Neural cell (in vitro differentiated cells): ENCODE measurements around the gene NR2C2. TPM values are rescaled to one million over a fixed set of nuclear protein-coding genes. Genes with fewer than 3 reads are reported as not detected.

Experiments
- H2AFZ ChIP-seq: fragments of 200-600, 300-800 bp; sonication (generic), shearing (Covaris generic); 2 replicates; pipeline ENCODE4 v1.6.0; 2014; ENCODE audit warnings: low read depth, mild to moderate bottlenecking, antibody characterized with exemption, low read length, moderate library complexity
- H3F3A ChIP-seq: fragments of 200-600 bp; shearing (Covaris generic); 2 replicates; pipeline ENCODE4 v1.6.1; 2016; ENCODE audit warnings: mild to moderate bottlenecking, moderate library complexity, mixed read lengths, antibody characterized with exemption, low read length; ENCODE audit not compliant: insufficient read depth, poor library complexity, severe bottlenecking
- H3K27ac ChIP-seq: fragments of 200-600, 300-800 bp; sonication (generic), shearing (Covaris generic); 2 replicates; pipeline ENCODE4 v1.5.1; 2014; ENCODE audit warnings: mild to moderate bottlenecking, low read length, moderate library complexity
- H3K27me3 ChIP-seq: fragments of 300-800, 200-600 bp; sonication (generic), shearing (Covaris generic); 2 replicates; pipeline ENCODE4 v1.6.0; 2014; ENCODE audit warnings: mild to moderate bottlenecking, low read depth, low read length, moderate library complexity; ENCODE audit not compliant: insufficient read depth
- H3K36me3 ChIP-seq: fragments of 300-800, 200-600 bp; sonication (generic), shearing (Covaris generic); 2 replicates; pipeline ENCODE4 v1.5.1; 2014; ENCODE audit warnings: mild to moderate bottlenecking, antibody characterized with exemption, low read length, moderate library complexity; ENCODE audit not compliant: insufficient read depth
- H3K4me2 ChIP-seq: fragments of 300-800, 200-600 bp; sonication (generic), shearing (Covaris generic); 2 replicates; pipeline ENCODE4 v1.6.0; 2014; ENCODE audit warnings: mild to moderate bottlenecking, low read length
- H3K4me3 ChIP-seq: fragments of 300-800, 200-600 bp; sonication (generic), shearing (Covaris generic); 2 replicates; pipeline ENCODE4 v1.5.1; 2014; ENCODE audit warnings: mild to moderate bottlenecking, low read length, moderate library complexity
- H3K79me2 ChIP-seq: fragments of 200-600 bp; shearing (Covaris generic); replicated peaks from 2 replicates; pipeline ENCODE4 v1.6.0; 2014; ENCODE audit warnings: mild to moderate bottlenecking, low read length, moderate library complexity; ENCODE audit not compliant: insufficient read depth
- H3K9ac ChIP-seq: fragments of 300-800, 200-600 bp; sonication (generic), shearing (Covaris generic); 2 replicates; pipeline ENCODE4 v1.6.1; 2016; ENCODE audit warnings: mild to moderate bottlenecking, low read length, mixed read lengths
- H3K9me2 ChIP-seq: fragments of 200-600 bp; shearing (Covaris generic); 2 replicates; pipeline ENCODE4 v1.6.1; 2016; ENCODE audit warnings: mild to moderate bottlenecking, low read length, mixed read lengths; ENCODE audit not compliant: insufficient read depth
- H3K9me3 ChIP-seq: fragments of 200-600, 300-800 bp; sonication (generic), shearing (Covaris generic); 2 replicates; pipeline ENCODE4 v1.6.1; 2016; ENCODE audit warnings: mild to moderate bottlenecking, mixed run types, low read length, moderate library complexity, mixed read lengths
- H4K20me1 ChIP-seq: fragments of 200-600 bp; shearing (Covaris generic); 2 replicates; pipeline ENCODE4 v1.6.1; 2016; ENCODE audit warnings: mild to moderate bottlenecking, mixed run types; ENCODE audit not compliant: insufficient read depth
- CTCF ChIP-seq: fragments of 450-650 bp; IDR thresholded peaks from 2 replicates; pipeline ENCODE4 v1.5.1; 2014; ENCODE audit warnings: antibody characterized with exemption, mild to moderate bottlenecking, moderate library complexity; ENCODE audit not compliant: poor library complexity, severe bottlenecking
- EP300 ChIP-seq: fragments of 450-650 bp; conservative IDR thresholded peaks from 2 replicates; pipeline ENCODE4 v1.6.1; 2014; ENCODE audit warnings: antibody characterized with exemption, mild to moderate bottlenecking, moderate library complexity; ENCODE audit not compliant: poor library complexity, severe bottlenecking
- EZH2 ChIP-seq: fragments of 200-600, 300-800 bp; shearing (Covaris generic), sonication (generic); IDR thresholded peaks from 2 replicates; pipeline ENCODE4 v1.6.1; 2014; ENCODE audit warnings: antibody characterized with exemption, low read length, borderline replicate concordance, mild to moderate bottlenecking; ENCODE audit not compliant: insufficient read depth, poor library complexity, severe bottlenecking
- MXI1 ChIP-seq: fragments of 450-650 bp; conservative IDR thresholded peaks from 2 replicates; pipeline ENCODE4 v1.6.1; 2014; ENCODE audit warnings: antibody characterized with exemption, mild to moderate bottlenecking; ENCODE audit not compliant: poor library complexity, severe bottlenecking
- POLR2AphosphoS5 ChIP-seq: IDR thresholded peaks from 2 replicates; pipeline ENCODE4 v1.6.1; 2012
- RAD21 ChIP-seq: fragments of 450-650 bp; conservative IDR thresholded peaks from 2 replicates; pipeline ENCODE4 v1.6.1; 2014; ENCODE audit warnings: antibody characterized with exemption, mild to moderate bottlenecking, moderate library complexity
- REST ChIP-seq: IDR thresholded peaks from 2 replicates; pipeline ENCODE4 v1.6.1; 2012; ENCODE audit warnings: borderline replicate concordance
- SMC3 ChIP-seq: fragments of 450-650 bp; conservative IDR thresholded peaks from 2 replicates; pipeline ENCODE4 v1.6.1; 2014; ENCODE audit warnings: antibody characterized with exemption, mild to moderate bottlenecking, moderate library complexity; ENCODE audit not compliant: poor library complexity
- TAF1 ChIP-seq: IDR thresholded peaks from 2 replicates; pipeline ENCODE4 v1.6.1; 2012; ENCODE audit warnings: low read depth
- polyA plus RNA-seq: library from polyadenylated mRNA; depleted of rRNA; stranded (reverse); fragments of >200 nt; gene quantifications from 2 replicates; pipeline ENCODE4 v1.2.3, GENCODE V29; 2014

The NR2C2 gene
- polyA plus RNA-seq, 1 donor from 2014 or later, result 37.5 TPM

GRCh38 chr3:15010664-15011063 lies 63.3 kb downstream of the NR2C2 start:
- Histone ChIP-seq H3F3A (no peaks in the 10 kb centered on the region), H3K9ac (no peak overlapping the region), H3K9me3 (no peaks in the 10 kb centered on the region), H3K36me3 (peaks cover 9% of the 10 kb centered on the region), H3K4me2 (no peak overlapping the region), H3K27me3 (no peaks in the 10 kb centered on the region), H3K79me2 (no peaks in the 10 kb centered on the region), H4K20me1 (no peaks in the 10 kb centered on the region), H3K27ac (no peak overlapping the region), H2AFZ (no peak overlapping the region), H3K4me3 (no peak overlapping the region), H3K9me2 (no peaks in the 10 kb centered on the region)
- TF ChIP-seq EZH2, result no peak
- no peak for TF ChIP-seq EP300
- no peak for TF ChIP-seq CTCF
- no peak for TF ChIP-seq MXI1
- no peak for TF ChIP-seq POLR2AphosphoS5
- no peak for TF ChIP-seq TAF1
- no peak for TF ChIP-seq REST
- TF ChIP-seq SMC3, result no peak
- TF ChIP-seq RAD21, result no peak

GRCh38 chr3:15011174-15011573 lies 63.8 kb downstream of the NR2C2 start:
- Histone ChIP-seq H3K4me3 (no peak overlapping the region), H4K20me1 (no peaks in the 10 kb centered on the region), H3K36me3 (peaks cover 9% of the 10 kb centered on the region), H3K9me2 (no peaks in the 10 kb centered on the region), H2AFZ (no peak overlapping the region), H3K4me2 (no peak overlapping the region), H3K27ac (no peak overlapping the region), H3K27me3 (no peaks in the 10 kb centered on the region), H3K79me2 (no peaks in the 10 kb centered on the region), H3F3A (no peaks in the 10 kb centered on the region), H3K9ac (no peak overlapping the region), H3K9me3 (no peaks in the 10 kb centered on the region)
- TF ChIP-seq REST, result no peak
